ENCODE results near the gene CTU1. TPM values are rescaled to one million over a fixed set of nuclear protein-coding genes. Genes with fewer than 3 reads are reported as not detected.

The CTU1 gene
- total RNA-seq, 6 experiments from 2014 or later, result 5.0 to 8.9 (median 5.9) TPM

GRCh38 chr19:51093510-51094345 is 14.5 kb downstream of the CTU1 start:
- Mint-ChIP-seq H3K36me3 (ENCODE audit: low read depth) (peaks cover 6% of the 10 kb centered on the region; the same call in 1 of the 2 replicates), H3K27ac (no peak overlapping the region), H3K4me3 (no peak overlapping the region), H3K9me3 (no peaks in the 10 kb centered on the region), H3K27me3 (ENCODE audit: insufficient read depth) (peaks cover 2% of the 10 kb centered on the region; the same call in 1 of the 2 replicates), H3K4me1 (ENCODE audit: low read depth) (peaks cover 13% of the 10 kb centered on the region)
- no peak for TF ChIP-seq CTCF (IDR thresholded peaks at IDR 0.05)
- no peak for DNase-seq

- H3K27ac Mint-ChIP-seq, result no peak overlapping the region
- no peaks in the 10 kb centered on the region for H3K9me3 Mint-ChIP-seq
- H3K4me3 Mint-ChIP-seq, result no peak overlapping the region
- no peak for TF ChIP-seq CTCF (IDR thresholded peaks at IDR 0.05)
- H3K36me3 Mint-ChIP-seq (ENCODE audit: low read depth), result peaks cover 6% of the 10 kb centered on the region; the same call in 1 of the 2 replicates
- H3K27me3 Mint-ChIP-seq (ENCODE audit: insufficient read depth), result peaks cover 2% of the 10 kb centered on the region; the same call in 1 of the 2 replicates
- DNase-seq, result no peak
- H3K4me1 Mint-ChIP-seq (ENCODE audit: low read depth), result peaks cover 13% of the 10 kb centered on the region
Observed at GRCh38 chr19:51093101-51093500, 15.1 kb downstream of the CTU1 start.

- no peak for DNase-seq
- Mint-ChIP-seq H3K27me3 (ENCODE audit: insufficient read depth) (peaks cover 2% of the 10 kb centered on the region; the same call in 1 of the 2 replicates), H3K27ac (no peak overlapping the region), H3K9me3 (no peaks in the 10 kb centered on the region), H3K4me1 (ENCODE audit: low read depth) (peaks cover 11% of the 10 kb centered on the region), H3K36me3 (ENCODE audit: low read depth) (peaks cover 5% of the 10 kb centered on the region; the same call in 1 of the 2 replicates), H3K4me3 (no peak overlapping the region)
- TF ChIP-seq CTCF (IDR thresholded peaks at IDR 0.05), result no peak
Observed at GRCh38 chr19:51091895-51092873, 16.0 kb downstream of the CTU1 start.

GRCh38 chr19:51091126-51091525 is 17.1 kb downstream of the CTU1 start:
- peaks cover 2% of the 10 kb centered on the region; the same call in 1 of the 2 replicates for H3K27me3 Mint-ChIP-seq (ENCODE audit: insufficient read depth)
- peaks cover 6% of the 10 kb centered on the region; the same call in 1 of the 2 replicates for H3K4me1 Mint-ChIP-seq (ENCODE audit: low read depth)
- no peak overlapping the region for H3K27ac Mint-ChIP-seq
- DNase-seq, result no peak
- no peak overlapping the region for H3K4me3 Mint-ChIP-seq
- H3K9me3 Mint-ChIP-seq, result no peaks in the 10 kb centered on the region
- H3K36me3 Mint-ChIP-seq (ENCODE audit: low read depth), result no peaks in the 10 kb centered on the region
- TF ChIP-seq CTCF (IDR thresholded peaks at IDR 0.05), result no peak

GRCh38 chr19:51090471-51090870 is 17.7 kb downstream of the CTU1 start:
- Mint-ChIP-seq H3K4me3 (no peak overlapping the region), H3K9me3 (no peaks in the 10 kb centered on the region), H3K36me3 (ENCODE audit: low read depth) (no peaks in the 10 kb centered on the region), H3K4me1 (ENCODE audit: low read depth) (peaks cover 6% of the 10 kb centered on the region; the same call in 1 of the 2 replicates), H3K27me3 (ENCODE audit: insufficient read depth) (peaks cover 2% of the 10 kb centered on the region; the same call in 1 of the 2 replicates), H3K27ac (no peak overlapping the region)
- TF ChIP-seq CTCF (IDR thresholded peaks at IDR 0.05), result no peak
- DNase-seq, result no peak
